Small intestine (tissue), 7 donors: ENCODE measurements around the gene SNRNP25. TPM values are rescaled to one million over a fixed set of nuclear protein-coding genes. Genes with fewer than 3 reads are reported as not detected.
"Not testable (repeated sequence)": the region's sequence is repeated elsewhere in the genome, so short reads cannot be mapped to it uniquely, and the experiment has no call there.

Experiments
- DNase-seq, 2 donors: peaks; one replicate each; pipeline versions ENCODE4 v3.0.0 to v3.0.0-alpha.2; 2013
- FAIRE-seq: peaks from 2 replicates; lab custom pipeline; 2012; peaks lifted over from hg19 to GRCh38; lab: Jason Lieb, UNC
- H3K27ac ChIP-seq, 3 donors: one replicate each; pipeline ENCODE4 v1.5.1; 2013; ENCODE audit warnings: low read length in 2 of 3, mild to moderate bottlenecking in 2 of 3, control low read depth in 1 of 3, inconsistent platforms in 1 of 3, low read depth in 1 of 3, moderate library complexity in 1 of 3
- H3K27me3 ChIP-seq, 3 donors: one replicate each; pipeline ENCODE4 v1.6.1; 2013; ENCODE audit warnings: low read length in 3 of 3, inconsistent platforms in 1 of 3; ENCODE audit not compliant: control insufficient read depth in 3 of 3, insufficient read depth in 3 of 3
- H3K36me3 ChIP-seq, 3 donors: one replicate each; pipeline ENCODE4 v1.6.1; 2013; ENCODE audit warnings: low read length in 3 of 3, inconsistent platforms in 1 of 3, low read depth in 1 of 3, mild to moderate bottlenecking in 1 of 3, moderate library complexity in 1 of 3; ENCODE audit not compliant: control insufficient read depth in 3 of 3, insufficient read depth in 2 of 3
- H3K4me1 ChIP-seq, 3 donors: one replicate each; pipeline ENCODE4 v1.6.1; 2013; ENCODE audit warnings: low read length in 2 of 3, inconsistent platforms in 1 of 3, low read depth in 1 of 3, mild to moderate bottlenecking in 1 of 3, moderate library complexity in 1 of 3; ENCODE audit not compliant: control insufficient read depth in 3 of 3, insufficient read depth in 2 of 3
- H3K4me3 ChIP-seq, 3 donors: one replicate each; pipeline ENCODE4 v1.5.1; 2013; ENCODE audit warnings: low read length in 3 of 3, control low read depth in 1 of 3, inconsistent platforms in 1 of 3, low read depth in 1 of 3, mild to moderate bottlenecking in 1 of 3, moderate library complexity in 1 of 3
- H3K9me3 ChIP-seq, 2 donors: one replicate each; pipeline ENCODE4 v1.6.1; 2013; ENCODE audit warnings: low read depth in 1 of 2, low read length in 1 of 2; ENCODE audit not compliant: control insufficient read depth in 2 of 2, insufficient read depth in 1 of 2
- WGBS, 3 donors: extraction: QIAGEN DNeasy Blood & Tissue Kit; methylation state at CpG; one replicate each; pipeline ENCODE4 v1.1.7; 2013; 5-methylcytosine and 5-hydroxymethylcytosine counted together
- polyA plus RNA-seq, 4 donors: library from polyadenylated mRNA; stranded (reverse) in 3 of 4; unstranded in 1 of 4; fragments of 200-250 nt in 3 of 4; fragments of 120-200 nt in 1 of 4; gene quantifications; one replicate each; pipeline versions ENCODE4 v1.2.1 to v1.2.3, GENCODE V29; 2013
- donor health status: healthy with polysubstance abuse.
- donor health status: control.
- donor health status: control.
- donor health status: Bipolar disorder and iron deficiency.
- donor health status: healthy.

The SNRNP25 gene
- polyA plus RNA-seq, 4 donors: 17.3 to 38.2 (median 27.6) TPM

GRCh38 chr16:37511-37910, 16.1 kb upstream of the SNRNP25 start:
- FAIRE-seq (no peak), DNase-seq (no peak)
- Histone ChIP-seq H3K4me1 (peaks cover 0 to 5% (median 0%) of the 10 kb centered on the region in 3 donors), H3K4me3 (no peak overlapping the region), H3K36me3 (peaks cover 0 to 7% (median 0%) of the 10 kb centered on the region in 3 donors), H3K27me3 (no peaks in the 10 kb centered on the region), H3K27ac (no peak overlapping the region), H3K9me3 (no peaks in the 10 kb centered on the region)
- 92 to 93% (median 92%) methylated on average over 5 of the region's 5 CpGs for WGBS, 3 donors

DNA sequence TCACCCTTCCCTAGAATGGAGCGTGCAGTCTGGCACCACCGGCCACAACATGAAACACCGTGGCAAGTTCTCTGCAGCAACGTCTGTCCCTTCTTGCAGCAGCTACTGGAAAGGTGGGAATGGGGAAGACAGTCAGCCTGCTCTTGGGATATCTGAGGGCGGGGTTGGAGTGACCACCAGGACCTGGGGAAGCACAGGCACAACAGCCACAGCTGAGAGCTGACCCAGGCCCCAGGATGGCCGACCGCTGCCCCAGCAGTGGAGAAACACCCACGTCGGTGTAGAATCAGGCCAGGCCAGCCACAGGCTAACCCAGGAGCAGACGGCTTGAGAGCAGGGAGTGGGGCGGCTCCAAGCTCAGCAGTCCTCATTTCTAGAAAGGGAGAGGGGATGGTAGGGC, 15.4 kb upstream of the SNRNP25 start:
- H3K4me3 ChIP-seq, H3K4me1 ChIP-seq, H3K36me3 ChIP-seq, H3K9me3 ChIP-seq, H3K27me3 ChIP-seq, H3K27ac ChIP-seq, FAIRE-seq, DNase-seq: not testable (repeated sequence)
- 80 to 96% (median 91%) methylated on average over 11 of the region's 11 CpGs for WGBS, 3 donors

- H3K27ac ChIP-seq: peak overlapping the region in 1 of 3 donors; percentile 64
- no peaks in the 10 kb centered on the region for H3K27me3 ChIP-seq
- no peak overlapping the region for H3K4me3 ChIP-seq
- H3K4me1 ChIP-seq: peaks cover 0 to 5% (median 0%) of the 10 kb centered on the region in 3 donors
- H3K36me3 ChIP-seq: peaks cover 0 to 9% (median 0%) of the 10 kb centered on the region in 3 donors
- WGBS, 3 donors: 72 to 81% (median 76%) methylated on average over 10 to 13 of the region's 13 CpGs
- no peak for FAIRE-seq
- DNase-seq: peak; percentile 43 to 62
- no peaks in the 10 kb centered on the region for H3K9me3 ChIP-seq
Measured at GRCh38 chr16:38941-39892, 14.4 kb upstream of the SNRNP25 start.

GRCh38 chr16:41439-42068, 12.1 kb upstream of the SNRNP25 start:
- DNase-seq: no peak

GRCh38 chr16:42069-42457, 11.6 kb upstream of the SNRNP25 start:
- H3K27me3 ChIP-seq: no peaks in the 10 kb centered on the region
- 87 to 93% (median 88%) methylated on average over 11 of the region's 11 CpGs for WGBS, 3 donors
- DNase-seq (no peak), FAIRE-seq (no peak)
- H3K27ac ChIP-seq: no peak overlapping the region
- no peaks in the 10 kb centered on the region for H3K9me3 ChIP-seq
- H3K4me1 ChIP-seq: peaks cover 0 to 5% (median 0%) of the 10 kb centered on the region in 3 donors
- H3K36me3 ChIP-seq: peaks cover 5 to 15% (median 7%) of the 10 kb centered on the region in 3 donors
- H3K4me3 ChIP-seq: no peak overlapping the region

More at GRCh38 chr16:41439-42068, 12.1 kb upstream of the SNRNP25 start:
- H3K36me3 ChIP-seq: peaks cover 5 to 15% (median 7%) of the 10 kb centered on the region in 3 donors
- H3K27me3 ChIP-seq: no peaks in the 10 kb centered on the region
- no peak for FAIRE-seq
- no peak overlapping the region for H3K27ac ChIP-seq
- peaks cover 0 to 5% (median 0%) of the 10 kb centered on the region in 3 donors for H3K4me1 ChIP-seq
- WGBS, 3 donors: 90 to 93% (median 92%) methylated on average over 22 of the region's 22 CpGs
- H3K4me3 ChIP-seq: no peak overlapping the region
- H3K9me3 ChIP-seq: no peaks in the 10 kb centered on the region

- WGBS, 3 donors: 87 to 94% (median 89%) methylated on average over 4 of the region's 4 CpGs
- no peak for FAIRE-seq
- Histone ChIP-seq H3K36me3 (peaks cover 5 to 15% (median 7%) of the 10 kb centered on the region in 3 donors), H3K4me3 (no peak overlapping the region), H3K27me3 (no peaks in the 10 kb centered on the region), H3K4me1 (peaks cover 0 to 5% (median 0%) of the 10 kb centered on the region in 3 donors), H3K9me3 (no peaks in the 10 kb centered on the region), H3K27ac (no peak overlapping the region)
- no peak for DNase-seq
Measured at GRCh38 chr16:42691-43090, 10.9 kb upstream of the SNRNP25 start.

GRCh38 chr16:43294-43693, 10.3 kb upstream of the SNRNP25 start:
- Histone ChIP-seq H3K36me3 (peaks cover 7 to 17% (median 7%) of the 10 kb centered on the region in 3 donors), H3K27me3 (no peaks in the 10 kb centered on the region), H3K4me3 (no peak overlapping the region), H3K9me3 (no peaks in the 10 kb centered on the region), H3K4me1 (peaks cover 0 to 5% (median 0%) of the 10 kb centered on the region in 3 donors), H3K27ac (no peak overlapping the region)
- no peak for FAIRE-seq
- DNase-seq: no peak
- WGBS, 3 donors: 70 to 81% (median 80%) methylated on average over 5 of the region's 5 CpGs

DNA sequence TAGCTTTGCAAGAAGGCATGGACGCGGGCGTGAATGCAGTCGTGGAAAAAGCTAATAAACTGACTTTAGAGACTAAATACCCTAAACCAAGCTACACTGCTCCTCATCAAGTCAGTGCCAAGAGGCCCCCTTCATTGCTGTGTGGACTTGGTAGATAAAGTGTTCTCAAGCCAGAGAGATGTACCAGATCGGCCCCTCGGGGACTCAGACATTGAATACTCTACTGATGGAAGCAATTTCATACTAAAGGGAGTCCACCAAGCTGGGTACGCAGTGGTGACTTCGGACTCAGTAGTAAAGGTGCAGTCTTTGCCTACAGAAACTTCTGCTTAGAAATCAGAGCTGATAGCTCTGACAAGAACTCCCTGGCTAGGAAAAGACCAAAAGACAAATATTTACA, 9.0 kb upstream of the SNRNP25 start:
- Histone ChIP-seq H3K4me1 (no peaks in the 10 kb centered on the region), H3K36me3 (peaks cover 7 to 21% (median 7%) of the 10 kb centered on the region in 3 donors), H3K9me3 (no peaks in the 10 kb centered on the region), H3K27me3 (no peaks in the 10 kb centered on the region), H3K4me3 (no peak overlapping the region), H3K27ac (no peak overlapping the region)
- FAIRE-seq (no peak), DNase-seq (no peak)
- 83 to 99% (median 94%) methylated on average over 8 of the region's 8 CpGs for WGBS, 3 donors
